GM12878 (cell line): ENCODE measurements around the gene METTL8. TPM values are rescaled to one million over a fixed set of nuclear protein-coding genes. Genes with fewer than 3 reads are reported as not detected.

Experiments
- ATAC-seq: fragments of 200-7000 bp; cut with Tn5 transposase; 3 replicates; pipeline ENCODE4 v1.9.1; 2020; ENCODE audit warnings: mild to moderate bottlenecking, moderate library complexity
- BruUV-seq: library from RNA; stranded (reverse); fragments of 400-500 nt; replicated peaks from 2 replicates; lab custom pipeline; 2021; lab: Mats Ljungman, UMichigan
- CTCF ChIA-PET: fragments of 300-600 bp; sonication (Branson Sonifier 250); formaldehyde crosslinking; extraction: SDS; loops from one replicate; lab custom pipeline; 2021; ENCODE audit warnings: inconsistent platforms; lab: Yijun Ruan, JAX
- POLR2A ChIA-PET: fragments of 350-600 bp; formaldehyde crosslinking; extraction: SDS; loops from one replicate; lab custom pipeline; 2021; ENCODE audit warnings: inconsistent platforms; lab: Charles Lee
- RAD21 ChIA-PET: fragments of 300-600 bp; sonication (Branson Sonifier 250); formaldehyde crosslinking; loops from one replicate; lab custom pipeline; 2023; ENCODE audit warnings: antibody characterized with exemption; ENCODE audit not compliant: unreplicated experiment; lab: Charles Lee
- SMC1A ChIA-PET: fragments of 300-600 bp; sonication (Branson Sonifier 250); formaldehyde crosslinking; loops from one replicate; lab custom pipeline; 2023; ENCODE audit not compliant: unreplicated experiment, uncharacterized antibody; lab: Charles Lee
- DNase-seq: peaks from one replicate; pipeline ENCODE4 v3.0.0-alpha.2; 2011; ENCODE audit warnings: low read depth, low spot score
- FAIRE-seq: peaks from 3 replicates; lab custom pipeline; 2011; peaks lifted over from hg19 to GRCh38; lab: Jason Lieb, UNC
- H2AFZ ChIP-seq: 2 replicates; pipeline ENCODE4 v1.6.0; 2011; ENCODE audit warnings: low read depth, low read length, control low read depth; ENCODE audit not compliant: control insufficient read depth
- H3K27ac ChIP-seq: 2 replicates; pipeline ENCODE4 v1.5.1; 2011; ENCODE audit warnings: control low read depth; ENCODE audit not compliant: control insufficient read depth, insufficient read depth
- H3K27me3 ChIP-seq, 2 experiments: replicated peaks in 1 of 2; 2 replicates each; pipeline versions ENCODE4 v1.6.0 to v1.6.1; 2011; ENCODE audit warnings: low read length in 1 of 2; ENCODE audit not compliant: control insufficient read depth in 2 of 2, insufficient read depth in 2 of 2
- H3K36me3 ChIP-seq, 2 experiments: 2 replicates each; pipeline ENCODE4 v1.5.1; 2011; ENCODE audit warnings: low read length in 1 of 2; ENCODE audit not compliant: control insufficient read depth in 2 of 2, insufficient read depth in 2 of 2
- H3K4me1 ChIP-seq: 2 replicates; pipeline ENCODE4 v1.6.1; 2011; ENCODE audit warnings: mild to moderate bottlenecking, low read length, moderate library complexity, mixed read lengths; ENCODE audit not compliant: control insufficient read depth, insufficient read depth
- H3K4me2 ChIP-seq: 2 replicates; pipeline ENCODE4 v1.6.0; 2011; ENCODE audit warnings: control low read depth; ENCODE audit not compliant: control insufficient read depth, insufficient read depth
- H3K4me3 ChIP-seq: fragments of 200-600 bp; sonication (generic); 2 replicates; pipeline ENCODE4 v1.5.1; 2016
- H3K79me2 ChIP-seq: 2 replicates; pipeline ENCODE4 v1.6.0; 2011; ENCODE audit warnings: low read length; ENCODE audit not compliant: control insufficient read depth, insufficient read depth
- H3K9ac ChIP-seq: 2 replicates; pipeline ENCODE4 v1.8.0; 2011; ENCODE audit warnings: low read length, control low read depth, mixed read lengths; ENCODE audit not compliant: control insufficient read depth, insufficient read depth
- H3K9me3 ChIP-seq: replicated peaks from 3 replicates; pipeline ENCODE4 v1.5.1; 2011; ENCODE audit warnings: mild to moderate bottlenecking, low read length; ENCODE audit not compliant: control insufficient read depth, insufficient read depth
- H4K20me1 ChIP-seq: 2 replicates; pipeline ENCODE4 v1.6.0; 2011; ENCODE audit not compliant: control insufficient read depth, insufficient read depth
- CREB1 ChIP-seq: IDR thresholded peaks from 2 replicates; pipeline ENCODE4 v1.6.1; 2012; ENCODE audit warnings: low read depth, mild to moderate bottlenecking, inconsistent platforms
- FOXM1 ChIP-seq: IDR thresholded peaks from 2 replicates; pipeline ENCODE4 v1.6.1; 2012; ENCODE audit warnings: low read depth, mild to moderate bottlenecking, inconsistent platforms, low read length, moderate library complexity
- POLR2AphosphoS2 ChIP-seq: IDR thresholded peaks from 2 replicates; pipeline ENCODE4 v1.6.1; 2011; ENCODE audit warnings: low read depth, mild to moderate bottlenecking, low read length, improper control_type of control experiment, moderate library complexity
- SMAD1 ChIP-seq: fragments of 450-650 bp; IDR thresholded peaks from 2 replicates; pipeline ENCODE4 v1.6.1; 2018; ENCODE audit warnings: mild to moderate bottlenecking, low read depth; ENCODE audit not compliant: partially characterized antibody
- ZBED1 ChIP-seq: IDR thresholded peaks from 2 replicates; pipeline ENCODE4 v1.6.1; 2016; ENCODE audit warnings: borderline replicate concordance
- WGBS: methylation state at CpG from one replicate; pipeline ENCODE4 v1.1.6; 2016; ENCODE audit warnings: low lambda C conversion rate; ENCODE audit not compliant: insufficient replicate concordance, insufficient coverage; ENCODE audit errors: missing lambda C conversion rate; 5-methylcytosine and 5-hydroxymethylcytosine counted together
- in situ Hi-C: fragments of 300-500 bp; cut with MboI; formaldehyde crosslinking; loops from 9 replicates; pipeline ENCODE4 v1.14.3; 2018; ENCODE audit warnings: mixed read lengths
- intact Hi-C: fragments of 100-400 bp; cut with micrococcal nuclease; formaldehyde crosslinking; loops from one replicate; pipeline ENCODE4 v1.14.2; 2022; ENCODE audit not compliant: unreplicated experiment
- polyA plus RNA-seq, 11 experiments: library from polyadenylated mRNA; depleted of rRNA in 4 of 11; unstranded in 6 of 11; stranded (reverse) in 5 of 11; fragments of >200 nt; fragmentation: Nextera tagmentation in 4 of 11; fragmentation: Illumina TruSeq in 1 of 11; extraction: Ambion mirVana in 4 of 11; extraction: Trizol in 1 of 11; gene quantifications; 1 replicate in 1 of 11; 2 replicates in 10 of 11; pipeline versions ENCODE4 v1.2.1 to v1.2.3, GENCODE V29; 2011 to 2016; ENCODE audit warnings: inconsistent platforms in 2 of 11, missing spikeins in 2 of 11, low read depth in 1 of 11
- total RNA-seq, 4 experiments: library from RNA; depleted of rRNA in 3 of 4; stranded (reverse); fragments of >200 nt in 3 of 4; fragmentation: Illumina TruSeq in 1 of 4; extraction: Trizol in 1 of 4; gene quantifications; 2 replicates each; pipeline versions ENCODE4 v1.2.1 to v1.2.3, GENCODE V29; 2013 to 2021
- TF ChIP-seq, protein P1 (sequence below): IDR thresholded peaks from 2 replicates; pipeline ENCODE4 v1.6.1; 2012; ENCODE audit warnings: low read depth, low read length, improper control_type of control experiment

METTL8 gene
- total and polyA plus RNA-seq, 10 of the 15 experiments (the other 5 are each of a cell fraction or from before 2014, with no cell fraction given) = 30.8 to 96.3 (median 51.5) TPM

DNA sequence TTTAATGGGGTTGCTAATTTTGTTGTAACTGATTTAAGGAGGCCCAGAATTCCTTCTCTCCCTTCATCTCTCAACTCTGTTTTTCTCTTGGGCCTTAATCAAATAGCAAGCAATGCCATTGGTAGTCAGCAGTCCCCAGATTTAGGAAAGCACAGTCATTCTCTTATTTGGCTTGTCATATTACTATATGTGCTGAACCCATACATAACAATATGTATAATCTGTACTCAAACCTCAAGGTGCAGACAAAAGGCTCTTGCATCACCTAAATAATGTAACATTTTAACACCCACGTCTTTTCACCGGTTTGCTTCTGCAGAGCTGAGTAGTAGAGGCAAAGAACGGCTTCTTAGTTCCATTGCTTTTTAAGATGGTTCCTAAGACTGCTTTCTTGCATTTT lies 33.4 kb downstream of the METTL8 start:
- Histone ChIP-seq H3K27ac (no peak overlapping the region), H3K4me2 (no peak overlapping the region), H3K27me3 (no peaks in the 10 kb centered on the region), H3K9me3 (peaks cover 22% of the 10 kb centered on the region), H3K9ac (no peak overlapping the region), H3K4me3 (no peak overlapping the region), H3K36me3 (peaks cover 0 to 4% of the 10 kb centered on the region in 2 experiments; a peak in 2 of 4 replicates), H3K4me1 (peaks cover 8% of the 10 kb centered on the region; the same call in 1 of the 2 replicates), H3K79me2 (peaks cover 47% of the 10 kb centered on the region), H4K20me1 (no peaks in the 10 kb centered on the region), H2AFZ (no peak overlapping the region)
- ATAC-seq = no peak
- CTCF ChIA-PET = interaction anchor here (1.2 to 1.7 kb wide), 2 partner anchors 10 to 73 kb away, joined by 3 to 4 read pairs; no protein-coding TSS in a partner anchor
- TF ChIP-seq CREB1 = no peak
- TF ChIP-seq, protein P1, sequence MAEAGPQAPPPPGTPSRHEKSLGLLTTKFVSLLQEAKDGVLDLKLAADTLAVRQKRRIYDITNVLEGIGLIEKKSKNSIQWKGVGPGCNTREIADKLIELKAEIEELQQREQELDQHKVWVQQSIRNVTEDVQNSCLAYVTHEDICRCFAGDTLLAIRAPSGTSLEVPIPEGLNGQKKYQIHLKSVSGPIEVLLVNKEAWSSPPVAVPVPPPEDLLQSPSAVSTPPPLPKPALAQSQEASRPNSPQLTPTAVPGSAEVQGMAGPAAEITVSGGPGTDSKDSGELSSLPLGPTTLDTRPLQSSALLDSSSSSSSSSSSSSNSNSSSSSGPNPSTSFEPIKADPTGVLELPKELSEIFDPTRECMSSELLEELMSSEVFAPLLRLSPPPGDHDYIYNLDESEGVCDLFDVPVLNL = no peak
- TF ChIP-seq ZBED1 = no peak
- no peak for TF ChIP-seq POLR2AphosphoS2
- no peak for TF ChIP-seq FOXM1
- TF ChIP-seq SMAD1 = no peak
- RAD21 ChIA-PET = no interaction called here
- SMC1A ChIA-PET = interaction anchor here (0.9 to 3.0 kb wide), 3 partner anchors 10 to 63 kb away, joined by 3 to 19 read pairs (median 4); no protein-coding TSS in a partner anchor
- BruUV-seq = no TSS peak
- no peak for FAIRE-seq
- DNase-seq = no peak
- POLR2A ChIA-PET = interaction anchor here (1.0 to 1.2 kb wide), 3 partner anchors 12 to 150 kb away, joined by 3 to 11 read pairs (median 4); no protein-coding TSS in a partner anchor
- intact Hi-C loops (no loop called here), in situ Hi-C loops (no loop called here)
- 84% methylated on average over 3 of the region's 3 CpGs for WGBS
